Endothelial cell of umbilical vein (primary cell): ENCODE measurements around the gene KRT3. TPM values are rescaled to one million over a fixed set of nuclear protein-coding genes. Genes with fewer than 3 reads are reported as not detected.

Experiments used
- BruUV-seq: library from RNA; stranded (reverse); fragments of 400-500 nt; replicated peaks from 2 replicates; lab custom pipeline; 2021; lab: Mats Ljungman, UMichigan
- CTCF ChIA-PET: fragments of 300-600, 350-600 bp; sonication (Branson Sonifier 250); formaldehyde crosslinking; loops from one replicate; lab custom pipeline; 2021; ENCODE audit warnings: antibody characterized with exemption, inconsistent platforms; lab: Charles Lee
- POLR2A ChIA-PET: fragments of 300-600, 350-600 bp; sonication (Branson Sonifier 250); formaldehyde crosslinking; loops from one replicate; lab custom pipeline; 2021; ENCODE audit warnings: antibody characterized with exemption, inconsistent platforms; lab: Charles Lee
- DNase-seq: peaks from one replicate; pipeline ENCODE4 v3.0.0-alpha.2; 2011; ENCODE audit warnings: low read depth, low spot score
- FAIRE-seq: peaks from 2 replicates; lab custom pipeline; 2011; peaks lifted over from hg19 to GRCh38; lab: Jason Lieb, UNC
- H2AFZ ChIP-seq: 2 replicates; pipeline ENCODE4 v1.6.0; 2012; ENCODE audit warnings: low read depth, low read length, control low read depth, inconsistent platforms
- H3K27ac ChIP-seq: 2 replicates; pipeline ENCODE4 v1.5.1; 2011; ENCODE audit warnings: low read depth, mild to moderate bottlenecking, control low read depth, low read length, moderate library complexity; ENCODE audit not compliant: insufficient read depth
- H3K27me3 ChIP-seq, 2 experiments: 2 replicates each; pipeline versions ENCODE4 v1.6.0 to v1.6.1; 2011; ENCODE audit warnings: low read length in 2 of 2, mixed read lengths in 1 of 2; ENCODE audit not compliant: control insufficient read depth in 2 of 2, insufficient read depth in 2 of 2
- H3K36me3 ChIP-seq, 2 experiments: 2 replicates in 1 of 2; 3 replicates in 1 of 2; pipeline ENCODE4 v1.5.1; 2011; ENCODE audit warnings: low read length in 2 of 2, mild to moderate bottlenecking in 1 of 2, moderate library complexity in 1 of 2; ENCODE audit not compliant: control insufficient read depth in 2 of 2, insufficient read depth in 2 of 2; ENCODE audit errors: extremely low read depth in 1 of 2
- H3K4me1 ChIP-seq: 3 replicates; pipeline ENCODE4 v1.5.1; 2011; ENCODE audit warnings: mild to moderate bottlenecking, low read length; ENCODE audit not compliant: control insufficient read depth, insufficient read depth; ENCODE audit errors: extremely low read depth
- H3K4me2 ChIP-seq: 2 replicates; pipeline ENCODE4 v1.6.1; 2011; ENCODE audit warnings: low read length, control low read depth, mixed read lengths; ENCODE audit not compliant: insufficient read depth
- H3K4me3 ChIP-seq, 3 experiments: fragments of 200-600 bp in 1 of 3; sonication (generic), shearing (Covaris generic) in 1 of 3; replicated peaks in 1 of 3; 2 replicates each; pipeline ENCODE4 v1.5.1; 2011 to 2016; ENCODE audit warnings: control low read depth in 3 of 3, low read length in 3 of 3, mild to moderate bottlenecking in 2 of 3, inconsistent platforms in 1 of 3, low read depth in 1 of 3, moderate library complexity in 1 of 3; ENCODE audit not compliant: insufficient read depth in 1 of 3
- H3K79me2 ChIP-seq: 2 replicates; pipeline ENCODE4 v1.6.0; 2012; ENCODE audit warnings: low read length, inconsistent platforms; ENCODE audit not compliant: control insufficient read depth, insufficient read depth
- H3K9ac ChIP-seq: replicated peaks from 2 replicates; pipeline ENCODE3; 2011; ENCODE audit warnings: low read length, control low read depth; ENCODE audit not compliant: insufficient read depth; ENCODE audit errors: extremely low read depth
- H3K9me1 ChIP-seq: replicated peaks from 3 replicates; pipeline ENCODE4 v1.6.0; 2011; ENCODE audit warnings: mild to moderate bottlenecking, low read length; ENCODE audit not compliant: control insufficient read depth, insufficient read depth; ENCODE audit errors: extremely low read depth
- H3K9me3 ChIP-seq: replicated peaks from 2 replicates; pipeline ENCODE4 v1.5.1; 2012; ENCODE audit warnings: low read length, inconsistent platforms; ENCODE audit not compliant: control insufficient read depth, insufficient read depth
- H4K20me1 ChIP-seq: replicated peaks from 2 replicates; pipeline ENCODE3; 2011; ENCODE audit warnings: mild to moderate bottlenecking, low read length; ENCODE audit not compliant: control insufficient read depth, insufficient read depth; ENCODE audit errors: extremely low read depth
- CTCF ChIP-seq, 2 donors: IDR thresholded peaks; 1 replicate in 1 of 2; 2 replicates in 1 of 2; pipeline ENCODE4 v1.5.1; 2011; ENCODE audit warnings: low read length in 2 of 2, mild to moderate bottlenecking in 2 of 2, moderate library complexity in 2 of 2, control low read depth in 1 of 2, inconsistent platforms in 1 of 2, low read depth in 1 of 2; ENCODE audit not compliant: insufficient read depth in 1 of 2; ENCODE audit errors: extremely low read depth in 1 of 2
- EZH2 ChIP-seq: IDR thresholded peaks from 2 replicates; pipeline ENCODE4 v1.6.1; 2012; ENCODE audit warnings: borderline replicate concordance, low read depth, mild to moderate bottlenecking, moderate library complexity, low read length, inconsistent platforms; ENCODE audit not compliant: severe bottlenecking
- FOS ChIP-seq: IDR thresholded peaks from 2 replicates; pipeline ENCODE4 v1.6.1; 2011; ENCODE audit warnings: mild to moderate bottlenecking, low read length, moderate library complexity, borderline replicate concordance; ENCODE audit not compliant: insufficient read depth
- GATA2 ChIP-seq: IDR thresholded peaks from 2 replicates; pipeline ENCODE4 v1.7.0; 2011; ENCODE audit warnings: low read depth, mild to moderate bottlenecking, moderate library complexity, mixed read lengths, low read length; ENCODE audit not compliant: insufficient read length, insufficient read depth
- JUN ChIP-seq: IDR thresholded peaks from 2 replicates; pipeline ENCODE4 v1.6.1; 2011; ENCODE audit warnings: borderline replicate concordance, low read depth; ENCODE audit not compliant: insufficient read length, insufficient read depth
- MAX ChIP-seq: IDR thresholded peaks from 2 replicates; pipeline ENCODE4 v1.6.1; 2011; ENCODE audit not compliant: insufficient read depth, insufficient read length
- MYC ChIP-seq: IDR thresholded peaks from one replicate; pipeline ENCODE4 v1.6.1; 2011; ENCODE audit warnings: mild to moderate bottlenecking, low read depth, low read length
- POLR2A ChIP-seq: IDR thresholded peaks from 2 replicates; pipeline ENCODE4 v1.6.1; 2012; ENCODE audit warnings: low read depth, mild to moderate bottlenecking, control low read depth, low read length
- POLR2AphosphoS5 ChIP-seq: IDR thresholded peaks from 2 replicates; pipeline ENCODE4 v1.6.1; 2012; ENCODE audit warnings: low read depth, mild to moderate bottlenecking, control low read depth, low read length, moderate library complexity; ENCODE audit not compliant: insufficient read depth
- dilution Hi-C: fragments of 300-500 bp; cut with MboI; formaldehyde crosslinking; loops from one replicate; pipeline ENCODE4 v1.15.0; 2019; ENCODE audit warnings: low sequenced_read_pairs; ENCODE audit not compliant: extremely low pct_ligation_motif_present
- intact Hi-C: fragments of 100-400 bp; cut with micrococcal nuclease; formaldehyde crosslinking; loops from one replicate; pipeline ENCODE4 v1.10.0; 2022
- polyA plus RNA-seq, 4 experiments: library from polyadenylated mRNA; depleted of rRNA in 3 of 4; stranded (reverse) in 3 of 4; unstranded in 1 of 4; fragments of >200 nt; gene quantifications; 2 replicates each; pipeline versions ENCODE4 v1.2.1 to v1.2.3, GENCODE V29; 2011 to 2012; ENCODE audit warnings: missing spikeins in 1 of 4
- total RNA-seq: library from RNA; stranded (reverse); gene quantifications from 2 replicates; pipeline ENCODE4 v1.2.3, GENCODE V29; 2021

The KRT3 gene
- total and polyA plus RNA-seq, 2 donors (not counting 3 experiments of a cell fraction or from before 2014, with no cell fraction given): not detected

GRCh38 chr12:52801773-52802172 lies 5.9 kb upstream of the KRT3 start:
- no peaks in the 10 kb centered on the region for H3K79me2 ChIP-seq
- H3K9me1 ChIP-seq: no peaks in the 10 kb centered on the region
- no peak for TF ChIP-seq CTCF (IDR thresholded peaks at IDR 0.05; ENCODE audit: extremely low read depth in 1 of 2, insufficient read depth in 1 of 2, low read depth in 1 of 2, low read length in 2 of 2)
- TF ChIP-seq POLR2AphosphoS5: no peak
- no peak for TF ChIP-seq JUN
- TF ChIP-seq POLR2A: no peak
- TF ChIP-seq EZH2: no peak
- TF ChIP-seq FOS: no peak
- TF ChIP-seq GATA2: no peak
- TF ChIP-seq MYC: no peak
- TF ChIP-seq MAX: no peak
- no peaks in the 10 kb centered on the region for H3K9me3 ChIP-seq
- peaks cover 0 to 8% of the 10 kb centered on the region in 2 experiments for H3K27me3 ChIP-seq
- H3K4me1 ChIP-seq: no peaks in the 10 kb centered on the region
- POLR2A ChIA-PET: no interaction called here
- H2AFZ ChIP-seq: no peak overlapping the region
- DNase-seq: no peak
- dilution Hi-C loops: no loop called here
- intact Hi-C loops: no loop called here
- no peak overlapping the region for H3K4me2 ChIP-seq
- CTCF ChIA-PET: no interaction called here
- no TSS peak for BruUV-seq
- H3K4me3 ChIP-seq: no peak overlapping the region
- no peaks in the 10 kb centered on the region for H3K36me3 ChIP-seq
- H3K9ac ChIP-seq: no peak overlapping the region
- H3K27ac ChIP-seq: no peak overlapping the region
- no peak for FAIRE-seq
- H4K20me1 ChIP-seq: no peaks in the 10 kb centered on the region
